ENCODE data around the gene SERGEF.

The SERGEF gene

GRCh38 chr11:17771841-17772401, 240.9 kb downstream of the SERGEF start:
- no peak overlapping the region for H3K27ac ChIP-seq (replicated peaks)
- no peak for TF ChIP-seq CTCF (IDR thresholded peaks at IDR 0.05; ENCODE audit: insufficient read depth, low read length)
- no peak for TF ChIP-seq SPI1 (IDR thresholded peaks at IDR 0.05; ENCODE audit: borderline replicate concordance, low read depth)
- TF ChIP-seq POLR2AphosphoS5 (IDR thresholded peaks at IDR 0.05; ENCODE audit: low read depth) = no peak
- TF ChIP-seq GABPA (IDR thresholded peaks at IDR 0.05; ENCODE audit: low read depth) = no peak
- TF ChIP-seq REST (IDR thresholded peaks at IDR 0.05; ENCODE audit: insufficient replicate concordance, low read depth) = no peak
- H3K4me3 ChIP-seq (replicated peaks; ENCODE audit: insufficient read depth, low read length) = no peak overlapping the region
- H3K27me3 ChIP-seq (ENCODE audit: insufficient read depth, poor library complexity, severe bottlenecking) = no peaks in the 10 kb centered on the region
- DNase-seq (ENCODE audit: low read depth in 1 of 2, low spot score in 1 of 2) = no peak

GRCh38 chr11:17771415-17771814, 241.4 kb downstream of the SERGEF start:
- Histone ChIP-seq H3K27me3 (ENCODE audit: insufficient read depth, poor library complexity, severe bottlenecking) (no peaks in the 10 kb centered on the region), H3K4me3 (replicated peaks; ENCODE audit: insufficient read depth, low read length) (no peak overlapping the region), H3K27ac (replicated peaks) (no peak overlapping the region)
- no peak for TF ChIP-seq REST (IDR thresholded peaks at IDR 0.05; ENCODE audit: insufficient replicate concordance, low read depth)
- no peak for TF ChIP-seq SPI1 (IDR thresholded peaks at IDR 0.05; ENCODE audit: borderline replicate concordance, low read depth)
- no peak for TF ChIP-seq POLR2AphosphoS5 (IDR thresholded peaks at IDR 0.05; ENCODE audit: low read depth)
- no peak for TF ChIP-seq CTCF (IDR thresholded peaks at IDR 0.05; ENCODE audit: insufficient read depth, low read length)
- no peak for TF ChIP-seq GABPA (IDR thresholded peaks at IDR 0.05; ENCODE audit: low read depth)
- DNase-seq (ENCODE audit: low read depth in 1 of 2, low spot score in 1 of 2) = no peak

- Histone ChIP-seq H3K4me3 (replicated peaks; ENCODE audit: insufficient read depth, low read length) (no peak overlapping the region), H3K27me3 (ENCODE audit: insufficient read depth, poor library complexity, severe bottlenecking) (no peaks in the 10 kb centered on the region), H3K27ac (replicated peaks) (no peak overlapping the region)
- TF ChIP-seq SPI1 (IDR thresholded peaks at IDR 0.05; ENCODE audit: borderline replicate concordance, low read depth) = no peak
- TF ChIP-seq CTCF (IDR thresholded peaks at IDR 0.05; ENCODE audit: insufficient read depth, low read length) = no peak
- TF ChIP-seq GABPA (IDR thresholded peaks at IDR 0.05; ENCODE audit: low read depth) = no peak
- no peak for TF ChIP-seq POLR2AphosphoS5 (IDR thresholded peaks at IDR 0.05; ENCODE audit: low read depth)
- TF ChIP-seq REST (IDR thresholded peaks at IDR 0.05; ENCODE audit: insufficient replicate concordance, low read depth) = no peak
- no peak for DNase-seq (ENCODE audit: low read depth in 1 of 2, low spot score in 1 of 2)
Observed at GRCh38 chr11:17770917-17771316, 241.9 kb downstream of the SERGEF start.

Measured in HL-60 (cell line).